ENCODE results near the gene TNFSF8. TPM values are rescaled to one million over a fixed set of nuclear protein-coding genes. Genes with fewer than 3 reads are reported as not detected.

The TNFSF8 gene
- total and polyA plus RNA-seq, 7 donors: 0.07 to 1.6 (median 0.45) TPM

DNA sequence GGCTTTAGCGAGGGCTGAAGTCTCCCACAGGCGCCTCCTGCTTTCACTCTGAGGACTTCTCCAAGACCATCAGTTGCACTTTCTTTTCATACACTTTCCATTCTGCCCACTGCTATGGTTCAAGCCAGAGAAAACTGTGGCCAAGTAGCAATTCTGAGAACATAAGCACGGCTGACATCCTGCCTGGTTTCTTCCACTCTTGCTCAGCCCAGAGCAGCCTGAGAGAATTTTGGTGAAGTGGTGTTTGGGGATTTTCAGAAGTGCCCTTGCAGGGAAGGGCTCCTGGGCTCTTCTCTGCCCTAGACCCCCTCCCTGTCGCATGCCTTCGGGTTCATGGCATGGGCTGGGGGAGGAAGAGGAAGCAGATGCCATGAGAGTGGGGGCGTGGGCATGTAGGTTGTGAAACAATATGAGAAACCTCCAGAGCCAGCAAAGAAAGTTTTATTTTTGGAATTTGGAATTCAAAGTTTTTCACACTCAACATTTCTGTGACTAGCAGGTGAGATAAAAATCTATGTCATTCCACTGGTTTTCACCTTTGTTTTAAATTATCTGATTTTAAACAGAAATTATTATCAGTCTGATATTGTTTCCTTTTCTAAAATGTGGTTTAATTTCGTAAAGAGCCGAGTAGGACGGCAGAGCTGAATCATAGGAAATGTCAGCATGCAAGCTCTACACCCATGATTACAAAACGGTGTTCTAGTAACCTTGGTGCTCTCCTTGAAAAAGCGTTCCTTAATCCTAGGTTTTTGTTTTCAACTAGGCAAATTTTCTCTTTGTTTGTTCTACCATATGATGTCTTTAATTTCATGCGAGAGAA, 27.8 kb upstream of the TNFSF8 start:
- intact Hi-C loops (cut with DNase I): no loop called here
- TF ChIP-seq, protein P1, sequence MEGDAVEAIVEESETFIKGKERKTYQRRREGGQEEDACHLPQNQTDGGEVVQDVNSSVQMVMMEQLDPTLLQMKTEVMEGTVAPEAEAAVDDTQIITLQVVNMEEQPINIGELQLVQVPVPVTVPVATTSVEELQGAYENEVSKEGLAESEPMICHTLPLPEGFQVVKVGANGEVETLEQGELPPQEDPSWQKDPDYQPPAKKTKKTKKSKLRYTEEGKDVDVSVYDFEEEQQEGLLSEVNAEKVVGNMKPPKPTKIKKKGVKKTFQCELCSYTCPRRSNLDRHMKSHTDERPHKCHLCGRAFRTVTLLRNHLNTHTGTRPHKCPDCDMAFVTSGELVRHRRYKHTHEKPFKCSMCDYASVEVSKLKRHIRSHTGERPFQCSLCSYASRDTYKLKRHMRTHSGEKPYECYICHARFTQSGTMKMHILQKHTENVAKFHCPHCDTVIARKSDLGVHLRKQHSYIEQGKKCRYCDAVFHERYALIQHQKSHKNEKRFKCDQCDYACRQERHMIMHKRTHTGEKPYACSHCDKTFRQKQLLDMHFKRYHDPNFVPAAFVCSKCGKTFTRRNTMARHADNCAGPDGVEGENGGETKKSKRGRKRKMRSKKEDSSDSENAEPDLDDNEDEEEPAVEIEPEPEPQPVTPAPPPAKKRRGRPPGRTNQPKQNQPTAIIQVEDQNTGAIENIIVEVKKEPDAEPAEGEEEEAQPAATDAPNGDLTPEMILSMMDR (IDR thresholded peaks at IDR 0.05): no peak
- Histone ChIP-seq H3K27ac (no peak overlapping the region), H3K36me3 (ENCODE audit: insufficient read depth in 1 of 2, low read depth in 1 of 2) (no peaks in the 10 kb centered on the region), H3K4me1 (no peaks in the 10 kb centered on the region), H3K9me3 (no peaks in the 10 kb centered on the region), H3K27me3 (ENCODE audit: insufficient read depth in 3 of 3, low read length in 2 of 3) (no peaks in the 10 kb centered on the region), H3K4me3 (no peak overlapping the region)
- DNase-seq (peak; percentile 30 to 47), ATAC-seq (no peak)
- WGBS, 3 donors: 77 to 82% (median 79%) methylated on average over 12 of the region's 12 CpGs

GRCh38 chr9:114957558-114957957, 27.2 kb upstream of the TNFSF8 start:
- WGBS, 3 donors: 78 to 90% (median 87%) methylated on average over 3 of the region's 3 CpGs
- TF ChIP-seq, protein P1 (IDR thresholded peaks at IDR 0.05): no peak
- Histone ChIP-seq H3K27me3 (ENCODE audit: insufficient read depth in 3 of 3, low read length in 2 of 3) (no peaks in the 10 kb centered on the region), H3K9me3 (no peaks in the 10 kb centered on the region), H3K4me3 (no peak overlapping the region), H3K36me3 (ENCODE audit: insufficient read depth in 1 of 2, low read depth in 1 of 2) (no peaks in the 10 kb centered on the region), H3K27ac (no peak overlapping the region), H3K4me1 (no peaks in the 10 kb centered on the region)
- ATAC-seq (no peak), DNase-seq (no peak)
- intact Hi-C loops (cut with DNase I): no loop called here

GRCh38 chr9:114954956-114955582, 24.7 kb upstream of the TNFSF8 start:
- TF ChIP-seq, protein P1 (IDR thresholded peaks at IDR 0.05): no peak
- Histone ChIP-seq H3K27ac (no peak overlapping the region), H3K27me3 (ENCODE audit: insufficient read depth in 3 of 3, low read length in 2 of 3) (no peaks in the 10 kb centered on the region), H3K36me3 (ENCODE audit: insufficient read depth in 1 of 2, low read depth in 1 of 2) (no peaks in the 10 kb centered on the region), H3K4me1 (no peaks in the 10 kb centered on the region), H3K9me3 (no peaks in the 10 kb centered on the region), H3K4me3 (no peak overlapping the region)
- ATAC-seq: no peak
- WGBS, 3 donors: 57 to 59% (median 57%) methylated on average over 5 of the region's 5 CpGs
- no peak for DNase-seq
- intact Hi-C loops (cut with DNase I): no loop called here

DNA sequence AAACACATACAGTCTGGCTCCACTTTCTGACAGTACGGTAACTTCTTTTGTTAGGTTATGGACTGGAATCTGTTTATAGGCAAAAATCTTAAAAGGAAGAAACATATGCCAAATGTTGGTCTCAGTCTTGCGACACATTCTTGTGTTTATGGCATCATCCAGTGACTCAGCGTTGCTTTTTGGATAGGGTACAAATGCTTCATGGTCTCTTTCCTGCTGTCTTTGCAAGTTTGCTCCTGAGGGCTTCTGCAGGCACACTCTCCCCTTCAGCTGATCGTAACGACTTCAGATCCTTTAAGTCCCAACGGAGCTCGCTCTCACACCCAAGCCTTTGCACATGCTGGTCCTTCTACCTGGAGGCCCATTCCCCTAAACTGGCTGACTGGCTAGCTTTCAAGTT, 23.6 kb upstream of the TNFSF8 start:
- no peaks in the 10 kb centered on the region for H3K27me3 ChIP-seq (ENCODE audit: insufficient read depth in 3 of 3, low read length in 2 of 3)
- intact Hi-C loops (cut with DNase I): no loop called here
- no peaks in the 10 kb centered on the region for H3K9me3 ChIP-seq
- TF ChIP-seq, protein P1 (IDR thresholded peaks at IDR 0.05): no peak
- H3K36me3 ChIP-seq (ENCODE audit: insufficient read depth in 1 of 2, low read depth in 1 of 2): no peaks in the 10 kb centered on the region
- no peak overlapping the region for H3K4me3 ChIP-seq
- H3K4me1 ChIP-seq: no peaks in the 10 kb centered on the region
- DNase-seq (no peak), ATAC-seq (peak in 3 of 4 donors; percentile 49 to 64 (median 51))
- WGBS, 3 donors: 24 to 42% (median 29%) methylated on average over 7 of the region's 7 CpGs
- no peak overlapping the region for H3K27ac ChIP-seq

Measured in psoas muscle (tissue), 8 donors.